Sigmoid colon (tissue), 4 donors: ENCODE measurements around the gene ASB18.

Experiments used
- POLR2A ChIP-seq, 2 donors: fragments of 450-650 bp; IDR thresholded peaks; one replicate each; pipeline ENCODE4 v1.6.1; 2016; ENCODE audit warnings: antibody characterized with exemption in 2 of 2, mild to moderate bottlenecking in 2 of 2, moderate library complexity in 2 of 2
- POLR2AphosphoS5 ChIP-seq, 4 donors: sonication (generic); formaldehyde crosslinking; IDR thresholded peaks; one replicate each; pipeline ENCODE4 v1.6.1; 2017; ENCODE audit warnings: antibody characterized with exemption in 4 of 4

- TF ChIP-seq POLR2A (IDR thresholded peaks at IDR 0.05) (no peak), POLR2AphosphoS5 (IDR thresholded peaks at IDR 0.05) (no peak)
These were observed 91.8 kb downstream of the ASB18 start for GRCh38 chr2:236172255-236173035.
